PC-9 (cell line): Measurements from ENCODE around the gene ERC2. TPM values are rescaled to one million over a fixed set of nuclear protein-coding genes. Genes with fewer than 3 reads are reported as not detected.

Experiments
- BruUV-seq: library from RNA; stranded (reverse); fragments of 400-500 nt; replicated peaks from 2 replicates; lab custom pipeline; 2021; lab: Mats Ljungman, UMichigan
- CTCF ChIA-PET: fragments of 300-600 bp; sonication (Branson Sonifier 250); formaldehyde crosslinking; loops from one replicate; lab custom pipeline; 2022; ENCODE audit warnings: antibody characterized with exemption; lab: Charles Lee
- POLR2A ChIA-PET: fragments of 300-600 bp; sonication (Branson Sonifier 250); formaldehyde crosslinking; loops from one replicate; lab custom pipeline; 2022; ENCODE audit warnings: antibody characterized with exemption; ENCODE audit not compliant: unreplicated experiment; lab: Charles Lee
- DNase-seq, 2 experiments: peaks; one replicate each; pipeline versions ENCODE4 v3.0.0 to v3.0.0-alpha.2; 2015 to 2022; ENCODE audit warnings: mixed read lengths in 1 of 2
- H2AFZ ChIP-seq: fragments of 200-600 bp; sonication (generic); 2 replicates; pipeline ENCODE4 v1.8.1; 2017; ENCODE audit warnings: antibody characterized with exemption
- H3F3A ChIP-seq: fragments of 200-600 bp; sonication (generic); 2 replicates; pipeline ENCODE4 v1.8.1; 2017; ENCODE audit warnings: antibody characterized with exemption, mild to moderate bottlenecking, low read depth; ENCODE audit not compliant: insufficient read depth
- H3K27ac ChIP-seq: fragments of 200-600 bp; sonication (generic); 2 replicates; pipeline ENCODE4 v1.6.1; 2016; ENCODE audit warnings: mixed run types
- H3K27me3 ChIP-seq: fragments of 200-600 bp; sonication (generic); 2 replicates; pipeline ENCODE4 v1.6.1; 2016; ENCODE audit warnings: low read depth, mixed run types; ENCODE audit not compliant: insufficient read depth
- H3K36me3 ChIP-seq: fragments of 200-600 bp; sonication (generic); 2 replicates; pipeline ENCODE4 v1.6.1; 2016; ENCODE audit warnings: low read depth, mixed run types
- H3K4me1 ChIP-seq: fragments of 200-600 bp; sonication (generic); replicated peaks from 2 replicates; pipeline ENCODE4 v1.6.1; 2016; ENCODE audit warnings: mixed run types; ENCODE audit not compliant: insufficient read depth
- H3K4me2 ChIP-seq: fragments of 200-600 bp; sonication (generic); 2 replicates; pipeline ENCODE4 v1.6.1; 2017; ENCODE audit warnings: mixed run types
- H3K4me3 ChIP-seq: fragments of 200-600 bp; sonication (generic); 2 replicates; pipeline ENCODE4 v1.6.1; 2016; ENCODE audit warnings: mixed run types
- H3K79me2 ChIP-seq: fragments of 200-600 bp; sonication (generic); 2 replicates; pipeline ENCODE4 v1.6.1; 2017; ENCODE audit warnings: low read depth, mixed run types
- H3K9me2 ChIP-seq: fragments of 200-600 bp; sonication (generic); 2 replicates; pipeline ENCODE4 v1.8.1; 2017; ENCODE audit warnings: mild to moderate bottlenecking; ENCODE audit not compliant: insufficient read depth
- H3K9me3 ChIP-seq: fragments of 200-600 bp; sonication (generic); 2 replicates; pipeline ENCODE4 v1.8.1; 2016; ENCODE audit warnings: low read depth; ENCODE audit not compliant: insufficient read depth
- H4K20me1 ChIP-seq: fragments of 200-600 bp; sonication (generic); 2 replicates; pipeline ENCODE4 v1.8.1; 2017; ENCODE audit not compliant: insufficient read depth
- EZH2 ChIP-seq: fragments of 200-600 bp; sonication (generic); IDR thresholded peaks from 2 replicates; pipeline ENCODE4 v1.8.0; 2017; ENCODE audit warnings: antibody characterized with exemption, low read depth
- intact Hi-C: fragments of 100-400 bp; cut with micrococcal nuclease; formaldehyde crosslinking; loops from one replicate; pipeline ENCODE4 v1.10.0; 2022; ENCODE audit not compliant: unreplicated experiment
- total RNA-seq: library from RNA; stranded (reverse); gene quantifications from 2 replicates; pipeline ENCODE4 v1.2.3, GENCODE V29; 2021
- TF ChIP-seq, protein P1 (sequence below): fragments of 200-600 bp; sonication (generic); conservative IDR thresholded peaks from 2 replicates; pipeline ENCODE4 v1.6.1; 2017; ENCODE audit warnings: mixed run types, antibody characterized with exemption, mild to moderate bottlenecking, moderate library complexity

The ERC2 gene
- total RNA-seq, 1 experiment from 2014 or later: 1.4 TPM

- H2AFZ ChIP-seq: no peak overlapping the region
Observed at GRCh38 chr3:56001537-56001936, 466.7 kb downstream of the ERC2 start.

GRCh38 chr3:55989366-55989765 lies 478.9 kb downstream of the ERC2 start:
- no peak for TF ChIP-seq EZH2
- TF ChIP-seq, protein P1, sequence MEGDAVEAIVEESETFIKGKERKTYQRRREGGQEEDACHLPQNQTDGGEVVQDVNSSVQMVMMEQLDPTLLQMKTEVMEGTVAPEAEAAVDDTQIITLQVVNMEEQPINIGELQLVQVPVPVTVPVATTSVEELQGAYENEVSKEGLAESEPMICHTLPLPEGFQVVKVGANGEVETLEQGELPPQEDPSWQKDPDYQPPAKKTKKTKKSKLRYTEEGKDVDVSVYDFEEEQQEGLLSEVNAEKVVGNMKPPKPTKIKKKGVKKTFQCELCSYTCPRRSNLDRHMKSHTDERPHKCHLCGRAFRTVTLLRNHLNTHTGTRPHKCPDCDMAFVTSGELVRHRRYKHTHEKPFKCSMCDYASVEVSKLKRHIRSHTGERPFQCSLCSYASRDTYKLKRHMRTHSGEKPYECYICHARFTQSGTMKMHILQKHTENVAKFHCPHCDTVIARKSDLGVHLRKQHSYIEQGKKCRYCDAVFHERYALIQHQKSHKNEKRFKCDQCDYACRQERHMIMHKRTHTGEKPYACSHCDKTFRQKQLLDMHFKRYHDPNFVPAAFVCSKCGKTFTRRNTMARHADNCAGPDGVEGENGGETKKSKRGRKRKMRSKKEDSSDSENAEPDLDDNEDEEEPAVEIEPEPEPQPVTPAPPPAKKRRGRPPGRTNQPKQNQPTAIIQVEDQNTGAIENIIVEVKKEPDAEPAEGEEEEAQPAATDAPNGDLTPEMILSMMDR: no peak
- no peak for DNase-seq
- ChIA-PET POLR2A (interaction anchor here (0.6 kb wide), 1 partner anchor 163 kb away, joined by 5 read pairs; no protein-coding TSS in a partner anchor), CTCF (no interaction called here)
- no peaks in the 10 kb centered on the region for H4K20me1 ChIP-seq
- H2AFZ ChIP-seq: no peak overlapping the region
- H3K27me3 ChIP-seq: no peaks in the 10 kb centered on the region
- no peak overlapping the region for H3K27ac ChIP-seq
- H3K79me2 ChIP-seq: no peaks in the 10 kb centered on the region
- H3K9me3 ChIP-seq: no peaks in the 10 kb centered on the region
- H3K4me3 ChIP-seq: no peak overlapping the region
- H3K4me2 ChIP-seq: no peak overlapping the region
- no peaks in the 10 kb centered on the region for H3K36me3 ChIP-seq
- intact Hi-C loops: no loop called here
- no peaks in the 10 kb centered on the region for H3K9me2 ChIP-seq
- no TSS peak for BruUV-seq
- H3K4me1 ChIP-seq: no peaks in the 10 kb centered on the region
- H3F3A ChIP-seq: no peaks in the 10 kb centered on the region

More at GRCh38 chr3:56001537-56001936, 466.7 kb downstream of the ERC2 start:
- 0 out of 2 replicates have a peak, but pooled peaks cover 4% of the 10 kb centered on the region for H3K4me1 ChIP-seq
- no peak for TF ChIP-seq EZH2
- TF ChIP-seq, protein P1: no peak
- no peak for DNase-seq
- no peak overlapping the region for H3K27ac ChIP-seq
- H3K36me3 ChIP-seq: no peaks in the 10 kb centered on the region
- no peaks in the 10 kb centered on the region for H3F3A ChIP-seq
- intact Hi-C loops: no loop called here
- POLR2A ChIA-PET: no interaction called here
- BruUV-seq: no TSS peak
- no peaks in the 10 kb centered on the region for H4K20me1 ChIP-seq
- H3K4me3 ChIP-seq: no peak overlapping the region
- H3K4me2 ChIP-seq: no peak overlapping the region
- CTCF ChIA-PET: no interaction called here
- H3K9me2 ChIP-seq: no peaks in the 10 kb centered on the region; the same call in 1 of the 2 replicates
- no peaks in the 10 kb centered on the region for H3K27me3 ChIP-seq
- H3K9me3 ChIP-seq: no peaks in the 10 kb centered on the region
- H3K79me2 ChIP-seq: no peaks in the 10 kb centered on the region

- no peaks in the 10 kb centered on the region for H3K9me2 ChIP-seq
- CTCF ChIA-PET: no interaction called here
- POLR2A ChIA-PET: interaction anchor here (0.6 kb wide), 1 partner anchor 164 kb away, joined by 5 read pairs; no protein-coding TSS in a partner anchor
Observed at GRCh38 chr3:55988905-55989304, 479.4 kb downstream of the ERC2 start.

More at GRCh38 chr3:55988905-55989304, 479.4 kb downstream of the ERC2 start:
- Histone ChIP-seq H3K27me3 (no peaks in the 10 kb centered on the region), H3K27ac (no peak overlapping the region), H3K4me1 (no peaks in the 10 kb centered on the region), H2AFZ (no peak overlapping the region), H3F3A (no peaks in the 10 kb centered on the region), H3K36me3 (no peaks in the 10 kb centered on the region), H3K9me3 (no peaks in the 10 kb centered on the region), H3K4me3 (no peak overlapping the region), H4K20me1 (no peaks in the 10 kb centered on the region), H3K4me2 (no peak overlapping the region), H3K79me2 (no peaks in the 10 kb centered on the region)
- intact Hi-C loops: no loop called here
- TF ChIP-seq, protein P1: no peak
- TF ChIP-seq EZH2: no peak
- no peak for DNase-seq
- BruUV-seq: no TSS peak
